ENCODE data around the gene TEKT3.

TEKT3 gene

GRCh38 chr17:15341385-15341849 is at the start of gene TEKT3:
TSS of gene TEKT3 (minus strand) at chr17:15341597. CDS start at chr17:15331585, 10,012 bp downstream.
- no peak within 1 kb of the TSS for H3K27ac ChIP-seq
- DNase-seq (ENCODE audit: low read depth, low spot score) = no peak

GRCh38 chr17:15388356-15389041 is 47.1 kb upstream of the TEKT3 start:
- DNase-seq (ENCODE audit: low read depth, low spot score) = no peak
- no peak overlapping the region for H3K27ac ChIP-seq

GRCh38 chr17:15386083-15386482 is 44.7 kb upstream of the TEKT3 start:
- no peak for DNase-seq (ENCODE audit: low read depth, low spot score)
- H3K27ac ChIP-seq = no peak overlapping the region

GRCh38 chr17:15385305-15385704 is 43.9 kb upstream of the TEKT3 start:
- DNase-seq (ENCODE audit: low read depth, low spot score) = no peak
- H3K27ac ChIP-seq = no peak overlapping the region

GRCh38 chr17:15384142-15384787 is 42.9 kb upstream of the TEKT3 start:
- no peak overlapping the region for H3K27ac ChIP-seq
- DNase-seq (ENCODE audit: low read depth, low spot score) = no peak

GRCh38 chr17:15382914-15383313 is 41.5 kb upstream of the TEKT3 start:
- DNase-seq (ENCODE audit: low read depth, low spot score) = no peak
- no peak overlapping the region for H3K27ac ChIP-seq

- H3K27ac ChIP-seq = no peak overlapping the region
- no peak for DNase-seq (ENCODE audit: low read depth, low spot score)
Observed at GRCh38 chr17:15381707-15382106, 40.3 kb upstream of the TEKT3 start.

GRCh38 chr17:15380446-15380845 is 39.0 kb upstream of the TEKT3 start:
- DNase-seq (ENCODE audit: low read depth, low spot score) = no peak
- H3K27ac ChIP-seq = no peak overlapping the region

GRCh38 chr17:15379659-15380058 is 38.3 kb upstream of the TEKT3 start:
- DNase-seq (ENCODE audit: low read depth, low spot score) = no peak

GRCh38 chr17:15378243-15378642 is 36.8 kb upstream of the TEKT3 start:
- H3K27ac ChIP-seq = no peak overlapping the region
- DNase-seq (ENCODE audit: low read depth, low spot score) = no peak

More at GRCh38 chr17:15379659-15380058, 38.3 kb upstream of the TEKT3 start:
- H3K27ac ChIP-seq = no peak overlapping the region

- DNase-seq (ENCODE audit: low read depth, low spot score) = no peak
- no peak overlapping the region for H3K27ac ChIP-seq
Observed at GRCh38 chr17:15377616-15378015, 36.2 kb upstream of the TEKT3 start.

- H3K27ac ChIP-seq = no peak overlapping the region
- DNase-seq (ENCODE audit: low read depth, low spot score) = no peak
Observed at GRCh38 chr17:15377200-15377599, 35.8 kb upstream of the TEKT3 start.

GRCh38 chr17:15371376-15372130 is 30.2 kb upstream of the TEKT3 start:
- no peak overlapping the region for H3K27ac ChIP-seq
- no peak for DNase-seq (ENCODE audit: low read depth, low spot score)

- no peak for DNase-seq (ENCODE audit: low read depth, low spot score)
- no peak overlapping the region for H3K27ac ChIP-seq
Observed at GRCh38 chr17:15368600-15368999, 27.2 kb upstream of the TEKT3 start.

- no peak overlapping the region for H3K27ac ChIP-seq
- no peak for DNase-seq (ENCODE audit: low read depth, low spot score)
Observed at GRCh38 chr17:15366026-15366425, 24.6 kb upstream of the TEKT3 start.

- DNase-seq (ENCODE audit: low read depth, low spot score) = no peak
- H3K27ac ChIP-seq = no peak overlapping the region
Observed at GRCh38 chr17:15364615-15365014, 23.2 kb upstream of the TEKT3 start.

- DNase-seq (ENCODE audit: low read depth, low spot score) = no peak
- no peak overlapping the region for H3K27ac ChIP-seq
Observed at GRCh38 chr17:15363702-15364101, 22.3 kb upstream of the TEKT3 start.

GRCh38 chr17:15361592-15361991 is 20.2 kb upstream of the TEKT3 start:
- no peak overlapping the region for H3K27ac ChIP-seq
- DNase-seq (ENCODE audit: low read depth, low spot score) = no peak

GRCh38 chr17:15361151-15361550 is 19.8 kb upstream of the TEKT3 start:
- H3K27ac ChIP-seq = no peak overlapping the region
- DNase-seq (ENCODE audit: low read depth, low spot score) = no peak

- DNase-seq (ENCODE audit: low read depth, low spot score) = no peak
- no peak overlapping the region for H3K27ac ChIP-seq
Observed at GRCh38 chr17:15354256-15354655, 12.9 kb upstream of the TEKT3 start.

GRCh38 chr17:15351925-15352324 is 10.5 kb upstream of the TEKT3 start:
- no peak overlapping the region for H3K27ac ChIP-seq
- peak; percentile 33 for DNase-seq (ENCODE audit: low read depth, low spot score)

All from epithelial cell of prostate (primary cell).